ENCODE data around the gene CD58.

- TF ChIP-seq CTCF (IDR thresholded peaks at IDR 0.05), result no peak
- TF ChIP-seq POLR2A (IDR thresholded peaks at IDR 0.05), result no peak
- TF ChIP-seq POLR2AphosphoS5 (IDR thresholded peaks at IDR 0.05), result no peak
- TF ChIP-seq EP300 (IDR thresholded peaks at IDR 0.05), result no peak
Observed at GRCh38 chr1:116585886-116586285, 15.1 kb upstream of the CD58 start.
